Endodermal cell (in vitro differentiated cells): ENCODE data around the gene TNRC6C. TPM values are rescaled to one million over a fixed set of nuclear protein-coding genes. Genes with fewer than 3 reads are reported as not detected.

Experiments used
- DNase-seq: peaks from one replicate; pipeline ENCODE4 v3.0.0-alpha.2; 2017
- H3K27ac ChIP-seq: 2 replicates; pipeline ENCODE4 v1.5.1; 2013; ENCODE audit warnings: mild to moderate bottlenecking, low read depth, low read length, moderate library complexity
- H3K27me3 ChIP-seq: 2 replicates; pipeline ENCODE4 v1.6.1; 2013; ENCODE audit warnings: mild to moderate bottlenecking, low read length, moderate library complexity; ENCODE audit not compliant: insufficient read depth, control insufficient read depth, poor library complexity, severe bottlenecking
- H3K36me3 ChIP-seq: 2 replicates; pipeline ENCODE4 v1.7.0; 2013; ENCODE audit warnings: mild to moderate bottlenecking, low read length, moderate library complexity; ENCODE audit not compliant: control insufficient read depth, insufficient read depth
- H3K4me1 ChIP-seq: one replicate; pipeline ENCODE4 v1.7.0; 2013; ENCODE audit warnings: low read length; ENCODE audit not compliant: control insufficient read depth, insufficient read depth
- H3K4me3 ChIP-seq: 2 replicates; pipeline ENCODE4 v1.5.1; 2013; ENCODE audit warnings: mild to moderate bottlenecking, low read length, moderate library complexity
- H3K9ac ChIP-seq: 2 replicates; pipeline ENCODE4 v1.6.1; 2013; ENCODE audit warnings: mild to moderate bottlenecking, low read length, moderate library complexity; ENCODE audit not compliant: poor library complexity, severe bottlenecking; ENCODE audit errors: extremely low read depth
- H3K9me3 ChIP-seq: 2 replicates; pipeline ENCODE4 v1.6.1; 2013; ENCODE audit warnings: mild to moderate bottlenecking, low read length, moderate library complexity; ENCODE audit not compliant: control insufficient read depth
- H3K27ac Mint-ChIP-seq: 2 replicates; pipeline ENCODE4 v1.8.0; 2020; ENCODE audit warnings: mixed read lengths
- H3K27me3 Mint-ChIP-seq: 2 replicates; pipeline ENCODE4 v1.8.0; 2021; ENCODE audit warnings: mild to moderate bottlenecking, mixed read lengths; ENCODE audit not compliant: insufficient read depth
- H3K36me3 Mint-ChIP-seq: 2 replicates; pipeline ENCODE4 v1.8.0; 2020; ENCODE audit warnings: low read depth, mixed read lengths
- H3K4me1 Mint-ChIP-seq: 2 replicates; pipeline ENCODE4 v1.8.0; 2020; ENCODE audit warnings: mixed read lengths
- H3K4me3 Mint-ChIP-seq: 2 replicates; pipeline ENCODE4 v1.8.0; 2020; ENCODE audit warnings: mild to moderate bottlenecking, moderate library complexity, mixed read lengths
- H3K9me3 Mint-ChIP-seq: 2 replicates; pipeline ENCODE4 v1.8.0; 2020; ENCODE audit warnings: mild to moderate bottlenecking, mixed read lengths
- WGBS, 2 experiments: methylation state at CpG; one replicate each; pipeline versions ENCODE4 v1.1.5 to v1.1.7; 2013; ENCODE audit warnings: missing lambda C conversion rate in 2 of 2, mixed read lengths in 1 of 2; ENCODE audit not compliant: insufficient coverage in 1 of 2, insufficient read length in 1 of 2; 5-methylcytosine and 5-hydroxymethylcytosine counted together
- total RNA-seq, 2 donors: library from RNA; stranded (reverse); fragmentation: NEBNext Ultra II Directional in 1 of 2; extraction: Animal tissue kit (Norgen Biotek cat#: 25700) in 1 of 2; gene quantifications; 2 replicates in 1 of 2; 3 replicates in 1 of 2; pipeline ENCODE4 v1.2.1, GENCODE V29; 2021
- TF ChIP-seq, protein P1 (sequence below): fragments of 200-600 bp; sonication (generic); conservative IDR thresholded peaks from 2 replicates; pipeline ENCODE4 v1.5.0; 2021; ENCODE audit warnings: antibody characterized with exemption, mild to moderate bottlenecking

TNRC6C gene
- total RNA-seq, 2 donors from 2014 or later: 22.4 to 40.2 TPM

DNA sequence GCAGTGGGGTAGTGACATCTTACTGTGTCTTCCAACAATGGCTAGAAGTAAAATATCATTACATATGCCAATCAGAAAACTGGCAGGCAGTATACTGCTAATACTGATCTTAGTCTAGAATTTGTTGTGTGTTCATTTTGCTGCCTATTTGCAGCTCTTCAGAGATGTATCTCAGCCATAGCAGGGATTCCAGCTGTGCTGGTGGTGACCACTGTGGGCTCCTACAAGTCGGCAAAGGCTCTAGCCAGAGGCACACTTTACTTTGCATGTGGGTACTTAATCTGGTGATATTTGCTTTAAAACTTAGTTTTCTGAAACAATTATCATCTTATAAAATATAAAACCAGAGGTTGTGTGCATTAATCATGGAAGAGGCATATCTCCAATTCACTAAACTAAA lies 100.1 kb downstream of the TNRC6C start:
- DNase-seq: no peak
- TF ChIP-seq, protein P1, sequence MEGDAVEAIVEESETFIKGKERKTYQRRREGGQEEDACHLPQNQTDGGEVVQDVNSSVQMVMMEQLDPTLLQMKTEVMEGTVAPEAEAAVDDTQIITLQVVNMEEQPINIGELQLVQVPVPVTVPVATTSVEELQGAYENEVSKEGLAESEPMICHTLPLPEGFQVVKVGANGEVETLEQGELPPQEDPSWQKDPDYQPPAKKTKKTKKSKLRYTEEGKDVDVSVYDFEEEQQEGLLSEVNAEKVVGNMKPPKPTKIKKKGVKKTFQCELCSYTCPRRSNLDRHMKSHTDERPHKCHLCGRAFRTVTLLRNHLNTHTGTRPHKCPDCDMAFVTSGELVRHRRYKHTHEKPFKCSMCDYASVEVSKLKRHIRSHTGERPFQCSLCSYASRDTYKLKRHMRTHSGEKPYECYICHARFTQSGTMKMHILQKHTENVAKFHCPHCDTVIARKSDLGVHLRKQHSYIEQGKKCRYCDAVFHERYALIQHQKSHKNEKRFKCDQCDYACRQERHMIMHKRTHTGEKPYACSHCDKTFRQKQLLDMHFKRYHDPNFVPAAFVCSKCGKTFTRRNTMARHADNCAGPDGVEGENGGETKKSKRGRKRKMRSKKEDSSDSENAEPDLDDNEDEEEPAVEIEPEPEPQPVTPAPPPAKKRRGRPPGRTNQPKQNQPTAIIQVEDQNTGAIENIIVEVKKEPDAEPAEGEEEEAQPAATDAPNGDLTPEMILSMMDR: no peak
- peaks cover 24% of the 10 kb centered on the region for H3K36me3 ChIP-seq
- Mint-ChIP-seq H3K27ac (no peak overlapping the region), H3K4me3 (no peak overlapping the region), H3K27me3 (no peaks in the 10 kb centered on the region), H3K9me3 (no peaks in the 10 kb centered on the region), H3K4me1 (no peaks in the 10 kb centered on the region), H3K36me3 (peaks cover 17% of the 10 kb centered on the region)
- H3K4me3 ChIP-seq: no peak overlapping the region
- no peaks in the 10 kb centered on the region for H3K4me1 ChIP-seq
- H3K9me3 ChIP-seq: no peaks in the 10 kb centered on the region
- H3K27me3 ChIP-seq: no peaks in the 10 kb centered on the region
- H3K9ac ChIP-seq: no peak overlapping the region
- 100% methylated on average over 1 of the region's 1 CpG; no CpG with 5 or more reads in 1 of the 2 experiments for WGBS, 2 experiments
- no peak overlapping the region for H3K27ac ChIP-seq

DNA sequence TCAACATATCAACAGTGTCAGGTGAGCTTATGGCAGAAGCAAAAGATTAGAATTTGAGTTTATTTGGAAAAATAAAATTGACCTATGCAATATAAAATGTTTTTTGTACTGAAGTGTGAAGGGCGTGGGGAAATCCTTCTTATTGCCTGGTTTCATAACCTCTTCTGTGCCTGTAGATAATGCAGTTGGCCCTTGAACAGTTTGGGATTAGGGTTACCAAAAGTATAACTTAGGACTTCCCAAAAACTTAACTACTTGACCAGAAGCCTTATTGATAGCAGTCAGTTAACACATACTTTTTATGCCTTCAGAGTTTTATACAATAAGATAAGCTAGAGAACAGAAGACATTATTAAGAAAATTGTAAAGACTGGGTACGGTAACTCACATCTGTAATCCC lies 104.1 kb downstream of the TNRC6C start:
- no peak for DNase-seq
- 98 to 100% methylated on average over 2 of the region's 2 CpGs for WGBS, 2 experiments
- Histone ChIP-seq H3K9me3 (no peaks in the 10 kb centered on the region), H3K4me3 (no peak overlapping the region), H3K4me1 (no peaks in the 10 kb centered on the region), H3K36me3 (peaks cover 17% of the 10 kb centered on the region), H3K27ac (no peak overlapping the region), H3K27me3 (no peaks in the 10 kb centered on the region), H3K9ac (no peak overlapping the region)
- no peaks in the 10 kb centered on the region for H3K4me1 Mint-ChIP-seq
- TF ChIP-seq, protein P1: no peak
- H3K27ac Mint-ChIP-seq: no peak overlapping the region
- no peaks in the 10 kb centered on the region for H3K9me3 Mint-ChIP-seq
- H3K36me3 Mint-ChIP-seq: peaks cover 5% of the 10 kb centered on the region
- no peaks in the 10 kb centered on the region for H3K27me3 Mint-ChIP-seq
- H3K4me3 Mint-ChIP-seq: no peak overlapping the region

DNA sequence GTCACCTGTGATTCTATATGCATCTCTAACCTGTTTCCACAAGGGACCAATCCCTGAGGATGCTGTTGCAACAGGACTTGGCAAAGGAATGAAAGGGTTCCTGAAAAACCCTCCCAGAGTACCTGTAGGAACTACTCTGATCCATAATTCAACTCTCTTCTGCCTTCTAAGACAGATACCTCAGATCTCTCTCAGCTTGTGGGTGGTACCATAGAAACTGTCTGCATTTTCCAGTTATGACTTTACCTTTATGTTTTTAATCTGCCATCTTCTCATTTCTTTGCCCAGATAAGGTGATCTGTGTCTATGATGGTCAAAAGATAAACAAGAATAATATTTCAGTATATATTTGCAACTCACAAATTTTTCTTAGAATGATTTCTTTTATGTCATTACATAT lies 105.0 kb downstream of the TNRC6C start:
- Mint-ChIP-seq H3K36me3 (peaks cover 10% of the 10 kb centered on the region), H3K4me3 (no peak overlapping the region), H3K27ac (no peak overlapping the region), H3K4me1 (no peaks in the 10 kb centered on the region), H3K9me3 (no peaks in the 10 kb centered on the region), H3K27me3 (no peaks in the 10 kb centered on the region)
- Histone ChIP-seq H3K4me3 (no peak overlapping the region), H3K4me1 (no peaks in the 10 kb centered on the region), H3K27me3 (no peaks in the 10 kb centered on the region), H3K9me3 (no peaks in the 10 kb centered on the region), H3K27ac (no peak overlapping the region), H3K36me3 (peaks cover 26% of the 10 kb centered on the region), H3K9ac (no peak overlapping the region)
- DNase-seq: no peak
- TF ChIP-seq, protein P1: no peak
